ENCODE measurements around the gene FZR1. TPM values are rescaled to one million over a fixed set of nuclear protein-coding genes. Genes with fewer than 3 reads are reported as not detected.
"Not testable (repeated sequence)": the region's sequence is repeated elsewhere in the genome, so short reads cannot be mapped to it uniquely, and the experiment has no call there.

FZR1 gene
- total RNA-seq, 1 donor from 2014 or later = 84.7 TPM

DNA sequence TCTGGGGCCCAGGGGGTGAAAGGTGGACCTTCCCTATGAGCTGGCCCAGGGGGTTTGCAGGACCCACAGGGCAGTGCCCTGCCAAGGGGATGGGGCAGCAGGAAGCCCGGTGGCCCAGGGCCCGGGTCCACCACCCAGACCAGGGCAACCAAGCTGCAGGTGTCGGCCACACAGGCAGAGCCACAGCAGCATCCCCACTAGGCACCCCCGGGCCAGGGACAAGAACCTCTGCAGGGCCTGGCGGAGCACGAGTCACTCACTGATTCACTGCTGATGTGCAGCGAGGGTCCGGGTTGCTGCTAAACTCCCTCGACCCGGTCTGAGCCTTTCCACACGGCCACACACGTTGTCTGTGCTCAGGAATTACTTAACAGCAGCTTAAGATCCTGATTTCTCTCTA lies 8.8 kb downstream of the FZR1 start:
- no peak for DNase-seq (ENCODE audit: low spot score)

DNA sequence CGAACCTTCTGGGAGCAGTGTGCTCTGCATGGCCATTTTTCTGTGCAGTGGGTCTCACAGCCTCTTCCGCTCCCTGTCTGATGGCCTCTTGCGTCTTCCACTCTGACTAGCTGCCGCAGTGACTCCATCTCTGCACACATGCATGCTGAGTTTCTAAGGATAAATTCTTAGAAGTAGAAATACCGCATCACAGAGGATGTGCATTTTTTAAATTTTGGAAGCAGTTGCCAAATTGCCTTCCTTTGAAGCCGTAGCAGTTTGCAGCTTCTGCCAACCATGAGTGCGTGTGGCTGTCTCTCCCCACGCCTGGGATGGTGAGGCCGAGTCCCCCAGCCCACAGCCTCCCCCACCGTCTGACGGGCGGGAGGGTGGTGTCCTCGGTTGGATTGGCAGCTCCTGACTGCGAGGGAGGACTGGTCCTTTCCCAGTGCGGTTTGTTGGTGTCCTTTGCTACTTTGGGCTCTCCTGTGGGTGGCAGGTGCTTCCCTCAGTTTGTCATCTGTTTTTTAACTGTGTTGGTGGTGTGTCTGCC lies 9.8 kb downstream of the FZR1 start:
- no peak for DNase-seq (ENCODE audit: low spot score)

DNA sequence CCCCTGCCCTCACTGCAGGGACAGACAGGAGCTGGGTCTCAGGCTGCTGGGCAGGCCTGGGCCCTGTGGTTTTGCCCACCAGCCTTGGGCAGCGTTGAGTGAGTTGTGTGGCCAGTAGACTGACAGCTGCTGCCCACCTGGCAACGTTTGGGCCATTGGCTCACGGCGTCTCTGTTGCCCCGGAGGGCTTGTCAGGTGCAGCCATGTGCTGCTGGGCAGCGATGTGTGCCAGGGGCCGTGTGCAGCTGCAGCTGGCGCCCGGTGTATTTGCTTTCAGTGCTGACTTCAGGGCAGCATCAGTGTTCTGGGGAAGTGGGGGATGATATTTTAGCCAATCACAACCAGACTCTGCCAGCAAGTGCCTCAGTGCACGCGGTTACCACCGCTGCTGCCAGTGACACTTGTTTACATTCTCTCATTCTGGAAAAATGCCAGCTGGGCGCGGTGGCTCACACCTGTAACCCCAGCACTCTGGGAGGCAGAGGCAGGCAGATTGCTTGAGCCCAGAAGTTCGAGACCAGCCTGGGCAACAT lies 10.6 kb downstream of the FZR1 start:
- peak; percentile 62 for DNase-seq (ENCODE audit: low spot score)

DNA sequence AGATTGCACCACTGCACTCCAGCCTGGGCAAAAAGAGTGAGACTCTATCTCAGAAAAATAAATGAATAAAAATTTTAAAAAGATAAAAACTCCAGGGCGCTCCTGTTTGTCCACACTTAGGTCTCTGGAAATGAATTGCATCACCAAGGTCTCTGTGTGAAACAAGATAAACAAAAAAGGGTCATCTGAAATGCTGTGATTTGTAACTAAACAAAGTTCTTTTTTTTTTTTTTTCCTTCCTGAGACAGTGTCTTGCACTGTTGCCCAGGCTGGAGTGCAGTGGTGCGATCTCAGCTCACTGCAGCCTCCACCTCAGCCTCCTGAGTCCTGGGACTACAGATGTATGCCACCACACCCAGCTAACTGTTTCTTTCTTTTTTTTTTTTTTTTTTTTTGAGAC lies 11.5 kb downstream of the FZR1 start:
- DNase-seq (ENCODE audit: low spot score) = no peak

DNA sequence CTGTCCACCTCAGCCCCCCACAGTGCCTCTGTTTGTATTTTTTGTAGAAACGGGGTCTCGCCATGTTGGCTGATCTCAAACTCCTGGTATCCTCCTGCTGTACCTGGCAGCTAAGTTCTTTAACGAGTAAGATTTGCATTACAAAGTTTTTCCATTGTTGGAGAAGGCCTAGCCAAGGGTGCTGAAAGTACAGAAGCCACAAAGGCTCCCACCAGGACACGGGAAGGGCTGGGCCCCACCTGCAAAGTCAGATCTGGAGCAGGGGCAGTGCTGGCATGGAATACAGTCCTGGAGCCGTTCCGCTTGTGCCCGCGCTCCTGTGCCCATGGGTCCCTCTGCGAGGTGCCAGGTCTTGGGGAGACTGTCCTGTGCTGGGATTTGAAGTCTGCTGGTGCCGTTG lies 12.1 kb downstream of the FZR1 start:
- no peak for DNase-seq (ENCODE audit: low spot score)

DNA sequence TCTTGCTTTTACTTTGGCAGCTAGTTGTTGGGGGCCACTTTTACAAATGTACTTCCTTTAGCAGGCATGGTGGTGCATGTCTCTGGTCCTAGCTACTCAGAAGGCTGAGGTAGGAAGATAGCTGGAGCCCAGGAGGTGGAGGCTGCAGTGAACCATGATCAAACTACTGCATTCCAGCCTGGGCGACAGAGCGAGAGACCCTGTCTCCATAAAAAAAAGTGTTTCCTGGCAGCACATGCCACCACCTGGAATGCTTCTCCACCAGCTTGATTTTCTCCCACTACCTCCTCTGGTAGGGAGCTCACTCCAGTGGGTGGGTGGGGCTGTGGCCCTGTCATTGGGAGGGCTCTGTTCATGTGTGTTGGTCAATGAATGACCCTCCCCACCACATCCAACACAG lies 12.5 kb downstream of the FZR1 start:
- DNase-seq (ENCODE audit: low spot score) = no peak

DNA sequence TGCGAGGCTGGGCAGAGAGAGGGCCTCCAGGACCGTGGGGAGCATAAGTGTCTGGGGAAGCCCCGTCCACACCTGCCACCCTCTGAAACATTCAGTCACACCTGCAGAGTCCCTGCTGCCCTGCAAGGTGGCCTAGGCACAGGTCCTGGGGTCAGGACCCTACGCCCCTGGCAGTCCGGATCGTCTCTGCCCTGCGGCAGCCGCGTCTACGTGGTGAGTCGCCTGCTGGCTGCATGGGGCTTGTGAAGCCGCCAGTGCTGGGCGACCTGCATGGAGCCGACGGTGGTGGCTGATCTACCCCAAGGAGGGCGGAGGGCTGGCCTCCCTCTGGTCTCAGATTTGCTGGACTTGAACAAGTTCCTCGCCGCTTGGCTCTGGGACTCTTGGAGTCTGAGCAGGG lies 13.0 kb downstream of the FZR1 start:
- DNase-seq (ENCODE audit: low spot score) = no peak

DNA sequence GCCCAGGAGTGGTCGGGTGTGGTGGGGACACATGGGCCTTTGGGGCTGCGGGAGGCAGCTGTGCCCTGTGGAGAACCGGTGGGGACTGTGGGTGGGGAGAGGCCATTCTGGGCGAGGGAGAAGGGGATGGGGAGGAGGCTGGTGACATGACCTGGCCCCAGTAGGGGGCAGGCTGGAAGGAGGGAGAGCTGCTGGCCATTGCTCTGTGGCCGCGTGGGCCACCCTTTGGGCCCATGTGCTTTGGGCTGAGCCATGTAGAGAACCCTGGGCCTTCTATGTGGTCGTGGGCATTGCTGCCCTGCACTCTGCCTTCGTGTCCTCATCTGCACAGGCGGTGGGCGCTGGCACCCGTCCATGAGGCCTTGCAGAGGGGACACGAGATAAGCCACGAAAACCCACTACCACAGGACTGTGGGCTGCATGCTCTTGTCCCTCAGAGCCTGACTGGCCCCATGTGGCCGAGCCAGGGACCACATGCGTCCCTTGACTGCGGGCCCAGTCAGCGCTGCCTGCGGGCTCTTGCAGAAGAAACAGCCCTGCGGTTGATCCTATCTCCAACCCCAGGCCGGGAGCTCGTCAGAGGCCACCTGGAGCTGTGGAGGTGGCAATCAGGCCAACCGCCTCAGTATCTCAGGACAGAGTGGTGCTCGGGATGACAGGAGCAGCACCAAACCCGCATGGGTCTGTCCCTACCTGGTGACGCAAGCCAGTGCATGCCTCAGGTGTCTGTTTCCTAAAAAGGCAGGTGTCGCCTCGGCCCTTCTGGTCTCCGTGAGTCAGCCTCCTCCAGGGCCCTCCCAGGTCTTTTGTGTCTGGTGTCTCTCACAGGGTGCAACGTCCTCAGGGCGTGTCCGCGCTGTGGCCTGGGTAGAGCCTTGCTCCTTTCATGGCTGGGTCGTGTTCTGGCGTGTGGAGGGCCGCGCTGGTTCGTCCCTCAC lies 14.3 kb downstream of the FZR1 start:
- peak; percentile 70 for DNase-seq (ENCODE audit: low spot score)

DNA sequence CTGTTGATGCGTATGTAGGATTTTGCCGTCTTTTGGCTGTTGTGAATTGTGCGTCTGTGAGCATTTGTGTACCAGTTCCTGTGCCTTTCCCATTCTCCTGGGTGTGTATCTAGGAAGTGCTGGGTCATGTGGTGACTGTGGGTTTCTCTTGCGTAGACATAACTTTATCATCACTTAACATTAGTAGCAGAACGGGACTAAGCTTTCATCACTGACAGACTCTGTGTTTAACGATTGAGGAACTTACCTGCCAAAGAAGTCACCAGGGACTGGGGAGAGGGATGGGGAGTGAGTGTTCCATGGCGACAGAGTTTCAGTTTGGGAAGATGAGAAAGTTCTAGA lies 15.0 kb downstream of the FZR1 start:
- DNase-seq (ENCODE audit: low spot score) = no peak

DNA sequence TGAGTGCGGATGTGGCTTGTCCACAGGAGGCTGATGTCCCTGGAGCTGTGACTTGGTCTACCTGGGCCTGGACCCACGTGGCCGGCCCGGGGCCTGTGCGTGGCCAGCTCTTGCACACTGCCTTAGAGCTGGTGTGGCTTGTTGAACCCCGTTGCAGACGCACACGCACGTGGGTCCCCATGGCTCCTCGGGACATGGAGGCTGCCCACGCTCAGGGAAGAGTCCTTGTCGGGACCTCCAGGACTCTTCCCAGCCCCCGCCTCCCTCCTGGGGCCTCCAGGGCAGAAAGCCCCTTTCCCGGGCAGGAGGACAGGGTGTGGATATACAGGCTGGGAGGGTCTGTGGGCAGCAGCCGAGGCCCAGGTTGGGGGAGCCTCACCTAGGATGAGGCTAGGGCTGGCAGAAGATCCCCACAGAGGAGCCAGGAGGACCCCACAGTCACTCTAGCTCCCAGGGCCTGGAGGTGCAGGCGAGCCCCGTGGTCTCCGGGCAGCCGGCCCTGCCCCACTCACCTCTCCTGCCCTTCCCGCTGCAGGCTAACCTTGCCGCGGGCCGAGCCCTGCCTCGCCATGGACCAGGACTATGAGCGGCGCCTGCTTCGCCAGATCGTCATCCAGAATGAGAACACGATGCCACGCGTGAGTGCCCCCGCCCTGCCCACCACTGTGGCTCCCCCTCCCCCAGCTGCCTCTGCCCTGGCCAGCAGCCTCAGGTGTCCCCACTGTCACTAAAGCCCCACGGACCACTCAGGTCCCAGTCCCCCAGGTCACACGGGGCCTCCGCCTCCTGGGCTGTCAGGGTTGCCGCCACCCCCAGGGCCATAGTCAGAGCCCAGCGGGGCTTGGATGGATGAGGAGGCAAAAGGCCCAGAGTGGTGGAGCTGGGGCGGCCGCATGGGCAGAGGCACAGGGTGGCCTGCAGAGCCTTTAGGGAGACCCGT lies 16.6 kb downstream of the FZR1 start:
- no peak for DNase-seq (ENCODE audit: low spot score)

DNA sequence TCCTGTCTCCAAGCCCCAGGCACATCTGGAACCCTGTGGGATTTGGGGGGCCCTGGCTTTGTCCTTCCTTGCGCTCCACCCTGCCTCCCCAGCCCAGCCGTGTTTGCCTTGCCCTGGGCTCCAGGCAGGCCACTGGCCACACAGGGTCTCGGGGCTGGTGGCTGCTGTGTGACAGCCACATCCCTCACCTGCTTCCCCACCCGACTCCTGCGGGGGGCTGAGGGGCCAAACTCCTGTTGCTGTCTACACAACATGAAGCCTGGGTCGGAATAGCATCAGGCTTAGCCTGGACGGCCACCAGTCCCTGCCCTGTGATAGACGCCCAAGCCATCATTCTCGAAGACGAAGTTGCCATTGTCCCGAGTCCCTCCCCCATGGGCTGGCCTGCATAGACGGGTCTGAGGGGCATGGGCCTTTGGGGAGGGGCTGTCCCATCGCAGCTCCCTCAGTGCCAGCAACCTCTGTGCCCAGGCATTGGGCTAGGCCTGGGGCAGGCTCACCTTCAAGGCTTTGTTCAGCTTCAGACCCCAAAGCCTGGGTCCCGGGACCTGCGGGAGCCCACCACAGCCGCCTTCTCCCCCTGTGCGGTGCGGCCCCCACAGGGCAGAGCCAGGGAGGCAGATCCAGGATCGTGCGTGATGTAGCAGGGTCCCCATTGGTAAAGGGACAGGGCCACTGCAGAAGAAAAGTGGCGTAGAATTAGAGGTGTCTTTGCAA lies 17.4 kb downstream of the FZR1 start:
- DNase-seq (ENCODE audit: low spot score) = no peak

DNA sequence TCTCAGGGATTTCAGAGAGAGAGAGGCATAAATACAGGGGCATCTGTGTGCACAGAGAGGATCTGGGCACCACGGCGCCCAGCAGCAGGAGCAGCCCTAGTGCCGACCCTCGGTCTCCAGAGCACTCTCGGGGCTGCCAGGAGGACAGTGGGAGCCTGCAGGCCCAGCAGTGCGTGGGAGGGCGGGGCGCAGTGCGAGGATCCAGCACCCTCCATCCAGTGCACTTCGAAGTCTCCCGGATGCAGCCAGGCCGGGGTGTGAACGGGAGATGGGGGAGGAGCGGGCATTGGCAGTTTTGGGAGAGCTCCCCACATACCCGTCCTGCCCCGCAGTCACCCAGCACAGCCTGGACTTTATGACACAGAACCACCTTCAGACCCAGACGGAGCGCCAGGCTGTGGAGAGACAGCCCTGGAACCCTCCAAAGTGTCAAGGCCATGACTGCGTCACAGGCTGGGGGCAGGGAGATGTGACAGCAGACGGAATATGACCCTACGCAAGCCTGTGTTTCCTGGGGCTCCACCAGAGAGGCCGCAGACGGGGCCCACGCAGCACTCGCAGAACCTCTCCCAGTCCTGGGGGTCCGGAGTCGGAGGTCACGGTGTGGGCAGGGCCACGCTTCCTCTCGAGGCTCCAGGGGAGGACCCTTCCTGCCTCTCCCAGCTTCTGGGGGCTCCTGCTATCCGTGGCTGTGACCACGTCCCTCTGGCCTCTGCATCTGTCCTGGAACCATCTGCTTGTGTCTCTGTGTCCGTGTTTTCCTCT lies 18.1 kb downstream of the FZR1 start:
- no peak for DNase-seq (ENCODE audit: low spot score)

DNA sequence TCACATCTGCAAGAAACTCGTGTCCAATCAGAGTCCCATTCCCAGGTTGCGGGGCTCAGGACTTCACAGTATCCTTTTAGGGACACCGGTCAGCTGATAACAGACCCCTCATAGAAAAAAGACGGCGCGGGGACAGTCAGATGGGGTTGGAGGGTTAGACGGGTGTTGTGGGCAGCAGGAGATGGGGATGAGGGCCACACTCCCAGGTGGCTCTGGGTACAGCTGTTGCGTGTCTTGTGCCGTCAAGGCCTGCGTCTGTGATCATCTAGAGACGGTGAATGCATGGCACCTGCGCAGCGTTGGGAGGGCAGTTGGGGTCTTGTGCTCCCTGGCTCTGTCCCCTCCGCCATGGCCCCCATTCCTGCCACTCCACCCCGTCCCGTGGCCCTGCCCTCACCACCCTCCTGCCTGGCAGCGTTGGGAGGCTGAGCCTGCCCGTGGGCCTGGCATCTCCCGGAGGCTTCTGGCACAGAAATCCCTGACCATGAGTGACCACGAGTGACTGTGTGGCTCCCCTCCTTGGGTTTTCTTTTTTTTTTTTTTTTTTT lies 18.9 kb downstream of the FZR1 start:
- DNase-seq (ENCODE audit: low spot score) = no peak

DNA sequence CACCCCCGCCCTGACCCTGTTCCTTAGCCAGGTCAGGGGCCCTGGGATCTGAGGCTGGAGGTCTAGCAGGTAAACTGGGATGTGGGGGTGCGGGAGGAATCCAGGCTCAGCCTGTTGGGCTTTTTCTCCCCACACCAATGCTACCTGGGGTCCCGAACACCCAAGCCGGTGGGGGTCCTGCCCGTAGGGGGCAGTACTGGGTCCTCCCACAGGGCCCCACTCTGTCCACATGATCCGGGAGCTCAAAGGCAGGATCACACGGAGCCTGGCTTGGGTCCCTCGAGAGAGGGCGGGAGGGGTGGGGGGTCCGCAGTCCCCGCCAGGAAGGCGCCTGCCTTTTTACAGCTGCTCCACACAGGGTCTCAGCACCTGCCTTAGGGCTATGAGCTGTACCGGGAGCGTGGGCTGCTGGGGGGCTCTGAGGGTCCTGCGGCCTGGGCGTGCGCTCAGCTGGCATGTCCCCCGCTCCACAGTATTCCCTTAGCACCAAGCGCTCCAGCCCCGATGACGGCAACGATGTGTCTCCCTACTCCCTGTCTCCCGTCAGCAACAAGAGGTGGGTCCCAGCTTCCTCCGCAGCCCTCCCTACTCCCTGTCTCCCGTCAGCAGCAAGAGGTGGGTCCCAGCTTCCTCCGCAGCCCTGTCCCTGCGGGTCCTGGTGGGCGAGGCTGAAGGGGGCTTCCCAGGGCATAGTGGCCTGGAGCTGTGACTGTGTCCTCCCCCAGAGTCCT lies 20.6 kb downstream of the FZR1 start:
- no peak for DNase-seq (ENCODE audit: low spot score)

DNA sequence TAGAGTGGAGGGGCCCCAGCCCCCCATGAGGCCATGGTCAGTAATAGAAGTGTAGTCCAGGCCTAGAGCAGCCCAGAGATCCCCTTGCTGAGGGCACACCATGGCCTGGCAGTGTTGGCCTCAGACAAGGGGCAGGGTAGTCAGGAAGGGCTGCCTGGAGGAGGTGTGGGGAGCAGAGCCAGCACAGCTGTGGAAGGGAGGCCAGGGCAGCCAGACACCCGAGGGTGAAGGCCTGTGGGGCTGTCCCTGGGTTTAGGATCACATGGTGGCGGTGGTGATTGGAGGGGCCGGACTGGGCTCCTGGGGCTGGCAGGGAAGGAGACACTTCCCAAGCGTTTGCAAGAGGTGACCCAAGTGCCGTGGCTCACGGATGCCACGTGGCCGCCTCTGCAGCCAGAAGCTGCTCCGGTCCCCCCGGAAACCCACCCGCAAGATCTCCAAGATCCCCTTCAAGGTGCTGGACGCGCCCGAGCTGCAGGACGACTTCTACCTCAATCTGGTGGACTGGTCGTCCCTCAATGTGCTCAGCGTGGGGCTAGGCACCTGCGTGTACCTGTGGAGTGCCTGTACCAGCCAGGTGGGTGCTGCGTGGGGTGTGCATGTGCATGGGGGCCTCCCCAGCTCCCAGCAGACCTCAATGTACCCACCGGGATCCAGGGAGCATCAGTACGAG lies 21.3 kb downstream of the FZR1 start:
- no peak for DNase-seq (ENCODE audit: low spot score)

DNA sequence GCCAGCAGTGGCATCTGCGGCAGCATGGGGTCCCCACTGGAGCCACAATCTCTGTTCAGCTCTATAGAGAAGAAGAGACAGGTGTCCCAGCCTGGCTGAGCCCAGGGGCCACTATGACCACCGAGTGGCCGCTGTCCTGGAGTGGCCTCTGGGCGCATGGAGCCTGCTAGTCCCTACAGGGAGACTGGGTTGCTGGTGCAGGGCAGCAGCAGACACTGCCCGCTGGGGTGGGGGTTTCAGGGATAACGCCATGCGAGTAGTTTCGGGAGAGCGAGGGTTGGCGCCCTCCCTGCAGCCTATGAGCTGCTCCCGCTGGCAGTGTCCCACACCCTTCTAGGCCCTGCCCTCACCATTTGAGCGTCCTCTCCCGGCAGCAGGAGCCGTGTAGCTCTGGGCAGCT lies 22.0 kb downstream of the FZR1 start:
- DNase-seq (ENCODE audit: low spot score) = no peak

DNA sequence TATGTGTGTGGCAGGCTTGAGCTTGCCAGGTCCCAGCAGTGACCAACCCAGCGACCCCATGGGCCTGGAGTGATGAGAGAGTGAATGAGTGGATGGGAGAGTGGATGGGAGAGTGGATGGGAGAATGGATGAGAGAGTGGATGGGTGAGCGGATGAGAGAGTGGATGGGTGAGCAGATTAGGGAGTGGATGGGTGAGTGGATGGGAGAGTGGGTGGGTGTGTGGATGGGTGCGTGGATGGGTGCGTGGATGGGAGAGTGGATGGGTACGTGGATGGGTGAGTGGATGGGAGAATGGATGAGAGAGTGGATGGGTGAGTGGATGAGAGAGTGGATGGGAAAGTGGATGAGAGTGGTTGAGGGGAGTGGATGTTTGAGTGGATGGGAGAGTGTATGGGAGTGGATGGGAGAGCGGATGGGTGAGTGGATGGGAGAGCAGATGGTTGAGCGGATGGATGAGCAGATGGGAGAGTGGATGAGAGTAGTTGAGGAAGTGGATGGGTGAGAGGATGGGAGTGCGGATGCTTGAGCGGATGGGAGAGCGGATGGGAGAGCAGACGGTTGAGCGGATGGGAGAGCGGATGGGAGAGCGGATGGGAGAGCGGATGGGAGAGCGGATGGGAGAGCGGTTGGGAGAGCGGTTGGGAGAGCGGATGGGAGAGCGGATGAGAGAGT lies 22.6 kb downstream of the FZR1 start:
- no peak for DNase-seq (ENCODE audit: low spot score)

DNA sequence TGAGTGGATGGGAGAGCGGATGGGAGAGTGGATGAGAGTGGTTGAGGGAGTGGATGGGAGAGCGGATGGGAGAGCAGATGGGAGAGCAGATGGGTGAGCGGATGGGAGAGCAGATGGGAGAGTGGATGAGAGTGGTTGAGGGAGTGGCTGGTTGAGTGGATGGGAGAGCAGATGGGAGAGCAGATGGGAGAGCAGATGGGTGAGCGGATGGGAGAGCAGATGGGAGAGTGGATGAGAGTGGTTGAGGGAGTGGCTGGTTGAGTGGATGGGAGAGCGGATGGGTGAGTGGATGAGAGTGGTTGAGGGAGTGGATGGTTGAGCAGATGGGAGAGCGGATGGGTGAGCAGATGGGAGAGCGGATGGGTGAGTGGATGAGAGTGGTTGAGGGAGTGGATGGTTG lies 23.2 kb downstream of the FZR1 start:
- DNase-seq (ENCODE audit: low spot score) = not testable (repeated sequence)

DNA sequence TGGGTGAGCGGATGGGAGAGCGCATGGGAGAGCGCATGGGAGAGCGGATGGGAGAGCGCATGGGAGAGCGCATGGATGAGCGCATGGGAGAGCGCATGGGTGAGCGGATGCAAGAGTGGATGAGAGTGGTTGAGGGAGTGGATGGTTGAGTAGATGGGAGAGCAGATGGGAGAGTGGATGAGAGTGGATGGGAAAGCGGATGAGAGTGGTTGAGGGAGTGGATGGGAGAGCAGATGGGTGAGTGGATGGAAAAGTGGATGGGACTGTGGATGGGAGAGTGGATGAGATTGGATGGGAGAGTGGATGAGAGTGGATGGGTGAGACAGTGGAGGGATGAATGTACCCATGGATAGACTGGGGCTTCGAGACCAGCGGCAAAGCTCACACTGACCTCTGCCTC lies 24.3 kb downstream of the FZR1 start:
- no peak for DNase-seq (ENCODE audit: low spot score)
